ENCODE results near the gene TAC3.
"Not testable (repeated sequence)": the region's sequence is repeated elsewhere in the genome, so short reads cannot be mapped to it uniquely, and the experiment has no call there.

The TAC3 gene

GRCh38 chr12:56989861-56990610 is 26.3 kb downstream of the TAC3 start:
- peaks cover 0 to 8% (median 0%) of the 10 kb centered on the region in 3 donors for H3K36me3 ChIP-seq
- no peaks in the 10 kb centered on the region for H3K9me3 ChIP-seq
- no peaks in the 10 kb centered on the region for H3K27me3 ChIP-seq
- no peak for TF ChIP-seq CTCF (IDR thresholded peaks at IDR 0.05)
- intact Hi-C loops (cut with DNase I; ENCODE audit: low total_unique reads): no loop called here
- peaks cover 0 to 7% (median 5%) of the 10 kb centered on the region in 4 donors for H3K4me1 ChIP-seq
- DNase-seq: no peak
- H3K27ac ChIP-seq: no peak overlapping the region
- H3K4me3 ChIP-seq: no peak overlapping the region

- DNase-seq: no peak
- H3K4me3 ChIP-seq: no peak overlapping the region
Observed at GRCh38 chr12:56988207-56988739, 28.1 kb downstream of the TAC3 start.

GRCh38 chr12:56987551-56988053 is 28.7 kb downstream of the TAC3 start:
- Histone ChIP-seq H3K4me1 (peaks cover 0 to 7% (median 5%) of the 10 kb centered on the region in 4 donors), H3K36me3 (no peaks in the 10 kb centered on the region), H3K9me3 (no peaks in the 10 kb centered on the region), H3K27me3 (no peaks in the 10 kb centered on the region), H3K27ac (no peak overlapping the region), H3K4me3 (no peak overlapping the region)
- peak; percentile 93 to 94 for TF ChIP-seq CTCF (IDR thresholded peaks at IDR 0.05)
- DNase-seq: peak; percentile 59 to 86
- intact Hi-C loops (cut with DNase I; ENCODE audit: low total_unique reads): loop anchor here (2.0 kb wide), 1 partner anchor 229 kb away; no protein-coding TSS in a partner anchor

More at GRCh38 chr12:56988207-56988739, 28.1 kb downstream of the TAC3 start:
- H3K27ac ChIP-seq: no peak overlapping the region
- H3K36me3 ChIP-seq: no peaks in the 10 kb centered on the region
- intact Hi-C loops (cut with DNase I; ENCODE audit: low total_unique reads): no loop called here
- peaks cover 0 to 7% (median 5%) of the 10 kb centered on the region in 4 donors for H3K4me1 ChIP-seq
- TF ChIP-seq CTCF (IDR thresholded peaks at IDR 0.05): no peak
- H3K9me3 ChIP-seq: no peaks in the 10 kb centered on the region
- no peaks in the 10 kb centered on the region for H3K27me3 ChIP-seq

- no peak for DNase-seq
- intact Hi-C loops (cut with DNase I; ENCODE audit: low total_unique reads): loop anchor here (2.0 kb wide), 1 partner anchor 228 kb away; no protein-coding TSS in a partner anchor
- Histone ChIP-seq H3K4me3 (no peak overlapping the region), H3K27me3 (no peaks in the 10 kb centered on the region), H3K27ac (no peak overlapping the region), H3K4me1 (peaks cover 0 to 7% (median 5%) of the 10 kb centered on the region in 4 donors), H3K9me3 (no peaks in the 10 kb centered on the region), H3K36me3 (no peaks in the 10 kb centered on the region)
- TF ChIP-seq CTCF (IDR thresholded peaks at IDR 0.05): no peak
Observed at GRCh38 chr12:56987011-56987410, 29.3 kb downstream of the TAC3 start.

- DNase-seq, H3K9me3 ChIP-seq, H3K4me1 ChIP-seq, H3K36me3 ChIP-seq, H3K4me3 ChIP-seq, H3K27me3 ChIP-seq, H3K27ac ChIP-seq: not testable (repeated sequence)
- intact Hi-C loops (cut with DNase I; ENCODE audit: low total_unique reads): loop anchor here (2.0 kb wide), 1 partner anchor 227 kb away; no protein-coding TSS in a partner anchor
Observed at GRCh38 chr12:56985714-56986113, 30.6 kb downstream of the TAC3 start.

- Histone ChIP-seq H3K9me3 (no peaks in the 10 kb centered on the region), H3K36me3 (no peaks in the 10 kb centered on the region)
- intact Hi-C loops (cut with DNase I; ENCODE audit: low total_unique reads): no loop called here
Observed at GRCh38 chr12:56983386-56983785, 32.9 kb downstream of the TAC3 start.

GRCh38 chr12:56982578-56983236 is 33.6 kb downstream of the TAC3 start:
- H3K27me3 ChIP-seq; H3K4me1 ChIP-seq; H3K36me3 ChIP-seq; intact Hi-C loops (cut with DNase I; ENCODE audit: low total_unique reads); DNase-seq; H3K27ac ChIP-seq; H3K9me3 ChIP-seq; H3K4me3 ChIP-seq: not testable (repeated sequence)

More at GRCh38 chr12:56983386-56983785, 32.9 kb downstream of the TAC3 start:
- Histone ChIP-seq H3K4me3 (no peak overlapping the region), H3K27me3 (no peaks in the 10 kb centered on the region), H3K4me1 (peaks cover 0 to 7% (median 5%) of the 10 kb centered on the region in 4 donors), H3K27ac (no peak overlapping the region)
- no peak for TF ChIP-seq CTCF (IDR thresholded peaks at IDR 0.05)
- no peak for DNase-seq

Data from tibial artery (tissue), 4 donors.